HEK293T (cell line): Measurements from ENCODE around the gene AGPAT4.

Experiments
- CTCF ChIA-PET: fragments of 350-600 bp; formaldehyde crosslinking; extraction: SDS; loops from one replicate; lab custom pipeline; 2021; ENCODE audit warnings: antibody characterized with exemption, inconsistent platforms; lab: Yijun Ruan, JAX
- POLR2A ChIA-PET: fragments of 350-600 bp; formaldehyde crosslinking; extraction: SDS; loops from one replicate; lab custom pipeline; 2020; ENCODE audit warnings: antibody characterized with exemption, inconsistent platforms; lab: Yijun Ruan, JAX
- DNase-seq: peaks from one replicate; pipeline ENCODE4 v3.0.0; 2012; ENCODE audit warnings: mixed read lengths; ENCODE audit errors: extremely low spot score
- ARNT ChIP-seq: fragments of 450-650 bp; IDR thresholded peaks from 2 replicates; pipeline ENCODE4 v1.6.1; 2017; ENCODE audit warnings: mild to moderate bottlenecking
- BHLHE40 ChIP-seq: fragments of 450-650 bp; IDR thresholded peaks from 2 replicates; pipeline ENCODE4 v1.6.1; 2016; ENCODE audit warnings: mild to moderate bottlenecking, moderate library complexity, borderline replicate concordance
- CTBP1 ChIP-seq: fragments of 450-650 bp; IDR thresholded peaks from 2 replicates; pipeline ENCODE4 v1.6.1; 2016; ENCODE audit warnings: borderline replicate concordance
- ELF4 ChIP-seq: fragments of 450-650 bp; IDR thresholded peaks from 2 replicates; pipeline ENCODE4 v1.6.1; 2017; ENCODE audit warnings: antibody characterized with exemption
- FOXA1 ChIP-seq: fragments of 450-650 bp; IDR thresholded peaks from 2 replicates; pipeline ENCODE4 v1.6.1; 2016; ENCODE audit warnings: mild to moderate bottlenecking
- FOXK2 ChIP-seq: fragments of 450-650 bp; IDR thresholded peaks from 2 replicates; pipeline ENCODE4 v1.6.1; 2016; ENCODE audit warnings: mild to moderate bottlenecking
- FOXM1 ChIP-seq: fragments of 450-650 bp; IDR thresholded peaks from 2 replicates; pipeline ENCODE4 v1.6.1; 2017; ENCODE audit warnings: mild to moderate bottlenecking, borderline replicate concordance
- HDGF ChIP-seq: fragments of 450-650 bp; IDR thresholded peaks from 2 replicates; pipeline ENCODE4 v1.6.1; 2017; ENCODE audit warnings: antibody characterized with exemption, borderline replicate concordance
- L3MBTL2 ChIP-seq: fragments of 450-650 bp; conservative IDR thresholded peaks from 2 replicates; pipeline ENCODE4 v1.6.1; 2016; ENCODE audit warnings: mild to moderate bottlenecking
- LEF1 ChIP-seq: fragments of 450-650 bp; IDR thresholded peaks from 2 replicates; pipeline ENCODE4 v1.6.1; 2017; ENCODE audit warnings: mild to moderate bottlenecking, borderline replicate concordance
- NFRKB ChIP-seq: fragments of 450-650 bp; IDR thresholded peaks from 2 replicates; pipeline ENCODE4 v1.6.1; 2016; ENCODE audit warnings: mild to moderate bottlenecking, moderate library complexity
- PKNOX1 ChIP-seq: fragments of 450-650 bp; IDR thresholded peaks from 2 replicates; pipeline ENCODE4 v1.6.1; 2016
- SP1 ChIP-seq: fragments of 450-650 bp; IDR thresholded peaks from 2 replicates; pipeline ENCODE4 v1.6.1; 2017
- SUZ12 ChIP-seq: fragments of 450-650 bp; IDR thresholded peaks from 2 replicates; pipeline ENCODE4 v1.6.1; 2016; ENCODE audit warnings: mild to moderate bottlenecking
- TARDBP ChIP-seq: fragments of 450-650 bp; IDR thresholded peaks from 2 replicates; pipeline ENCODE4 v1.6.1; 2016
- ZNF384 ChIP-seq: fragments of 450-650 bp; IDR thresholded peaks from 2 replicates; pipeline ENCODE4 v1.6.1; 2016

The AGPAT4 gene

GRCh38 chr6:161266513-161267230 lies 7.2 kb downstream of the AGPAT4 start:
- ChIA-PET POLR2A (no interaction called here), CTCF (interaction anchor here (0.5 kb wide), 1 partner anchor 107 kb away, joined by 4 read pairs; no protein-coding TSS in a partner anchor)
- DNase-seq: no peak
- TF ChIP-seq SP1 (no peak), NFRKB (no peak), FOXA1 (no peak), FOXK2 (no peak), ZNF384 (no peak), L3MBTL2 (no peak), CTBP1 (no peak), SUZ12 (no peak), LEF1 (no peak), BHLHE40 (no peak), ARNT (no peak), HDGF (no peak), ELF4 (no peak)

GRCh38 chr6:161265975-161266374 lies 7.9 kb downstream of the AGPAT4 start:
- no peak for DNase-seq
- TF ChIP-seq FOXA1 (no peak), BHLHE40 (no peak)

GRCh38 chr6:161265554-161265953 lies 8.3 kb downstream of the AGPAT4 start:
- POLR2A ChIA-PET: no interaction called here
- TF ChIP-seq L3MBTL2: no peak
- DNase-seq: no peak
- CTCF ChIA-PET: no interaction called here

More at GRCh38 chr6:161265975-161266374, 7.9 kb downstream of the AGPAT4 start:
- ChIA-PET CTCF (interaction anchor here (0.5 kb wide), 1 partner anchor 108 kb away, joined by 4 read pairs; no protein-coding TSS in a partner anchor), POLR2A (no interaction called here)

- no peak for DNase-seq
- ChIA-PET POLR2A (no interaction called here), CTCF (no interaction called here)
- TF ChIP-seq ELF4: no peak
- TF ChIP-seq TARDBP: no peak
- no peak for TF ChIP-seq PKNOX1
- TF ChIP-seq ZNF384: no peak
- no peak for TF ChIP-seq FOXA1
- no peak for TF ChIP-seq FOXM1
- TF ChIP-seq LEF1: no peak
- no peak for TF ChIP-seq SUZ12
- no peak for TF ChIP-seq L3MBTL2
- TF ChIP-seq SP1: no peak
- TF ChIP-seq NFRKB: no peak
- no peak for TF ChIP-seq CTBP1
- no peak for TF ChIP-seq BHLHE40
- no peak for TF ChIP-seq HDGF
- TF ChIP-seq FOXK2: no peak
- no peak for TF ChIP-seq ARNT
Observed at GRCh38 chr6:161264181-161264580, 9.7 kb downstream of the AGPAT4 start.

GRCh38 chr6:161261816-161262215 lies 12.0 kb downstream of the AGPAT4 start:
- ChIA-PET POLR2A (interaction anchor here (0.7 to 1.7 kb wide), 2 partner anchors 12 to 20 kb away, joined by 3 to 9 read pairs; partner anchors contain the start of gene AGPAT4), CTCF (interaction anchor here (0.7 kb wide), 1 partner anchor 16 kb away, joined by 3 read pairs; no protein-coding TSS in a partner anchor)
- DNase-seq: no peak
- TF ChIP-seq FOXM1: no peak
- TF ChIP-seq L3MBTL2: no peak
- TF ChIP-seq FOXA1: no peak
- no peak for TF ChIP-seq BHLHE40
- no peak for TF ChIP-seq HDGF
- no peak for TF ChIP-seq SP1
- no peak for TF ChIP-seq ZNF384
- TF ChIP-seq ELF4: no peak
- TF ChIP-seq SUZ12: no peak
- no peak for TF ChIP-seq PKNOX1
- no peak for TF ChIP-seq TARDBP
- TF ChIP-seq NFRKB: no peak
- no peak for TF ChIP-seq CTBP1
- TF ChIP-seq ARNT: no peak
- TF ChIP-seq FOXK2: no peak

- TF ChIP-seq ELF4: no peak
- TF ChIP-seq NFRKB: no peak
- TF ChIP-seq FOXA1: no peak
- no peak for TF ChIP-seq BHLHE40
- TF ChIP-seq CTBP1: no peak
- TF ChIP-seq FOXK2: no peak
- DNase-seq: no peak
- CTCF ChIA-PET: no interaction called here
- POLR2A ChIA-PET: interaction anchor here (1.7 kb wide), 1 partner anchor 13 kb away, joined by 9 read pairs; the partner anchor contains the start of gene AGPAT4
Observed at GRCh38 chr6:161261325-161261724, 12.5 kb downstream of the AGPAT4 start.

- ChIA-PET CTCF (no interaction called here), POLR2A (interaction anchor here (1.6 kb wide), 1 partner anchor 15 kb away, joined by 3 read pairs; the partner anchor contains the start of gene AGPAT4)
- DNase-seq: no peak
- TF ChIP-seq ELF4: no peak
- TF ChIP-seq FOXA1: no peak
- no peak for TF ChIP-seq L3MBTL2
- TF ChIP-seq FOXK2: no peak
- no peak for TF ChIP-seq ZNF384
- no peak for TF ChIP-seq TARDBP
- TF ChIP-seq HDGF: no peak
- no peak for TF ChIP-seq LEF1
- no peak for TF ChIP-seq PKNOX1
- no peak for TF ChIP-seq CTBP1
- no peak for TF ChIP-seq NFRKB
- no peak for TF ChIP-seq ARNT
- no peak for TF ChIP-seq SUZ12
- TF ChIP-seq FOXM1: no peak
- no peak for TF ChIP-seq SP1
- no peak for TF ChIP-seq BHLHE40
Observed at GRCh38 chr6:161259302-161259701, 14.6 kb downstream of the AGPAT4 start.
